Anterior cingulate cortex (tissue), 58 donors: ENCODE results near the gene GIPC2.

Experiments
- DNase-seq, 58 donors: peaks; one replicate each; lab custom pipeline; 2025; lab: John Stamatoyannopoulos, UW

Gene GIPC2

DNA sequence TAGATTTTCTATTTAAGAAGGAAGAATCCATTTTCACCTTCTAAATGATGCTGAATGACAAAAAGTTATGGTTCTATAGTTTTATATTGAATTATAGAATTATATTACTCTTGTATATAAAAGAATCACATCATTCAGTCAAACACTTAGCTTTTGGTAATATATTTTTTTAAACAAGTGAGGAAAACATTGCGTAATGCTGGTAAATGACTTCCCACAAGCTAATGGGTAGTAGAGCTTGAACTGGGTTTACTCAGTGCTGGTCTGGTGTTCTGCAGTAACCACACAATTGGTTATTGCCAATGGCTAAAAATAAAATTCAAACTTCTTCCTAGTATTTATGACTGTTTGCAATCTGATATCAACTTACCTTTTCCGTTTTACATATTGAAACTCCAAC is 10.6 kb upstream of the GIPC2 start:
- no peak for DNase-seq

DNA sequence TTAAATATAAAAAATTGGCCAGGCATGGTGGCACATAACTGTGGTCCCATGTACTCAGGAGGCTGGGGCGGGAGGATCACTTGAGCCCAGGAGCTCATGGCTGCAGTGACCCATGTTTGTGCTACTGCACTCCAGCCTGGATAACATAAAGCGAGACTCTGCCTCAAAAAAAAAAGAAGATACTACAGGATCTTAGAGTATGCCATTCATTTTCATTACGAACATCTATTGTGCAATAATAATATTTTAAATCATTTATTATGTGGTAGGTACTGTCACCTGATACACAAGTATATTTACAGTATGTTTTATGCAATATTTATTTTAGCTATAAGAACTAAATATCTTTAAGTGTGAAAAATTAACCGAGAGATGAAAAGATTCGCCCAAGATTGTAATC is 9.3 kb upstream of the GIPC2 start:
- no peak for DNase-seq

DNA sequence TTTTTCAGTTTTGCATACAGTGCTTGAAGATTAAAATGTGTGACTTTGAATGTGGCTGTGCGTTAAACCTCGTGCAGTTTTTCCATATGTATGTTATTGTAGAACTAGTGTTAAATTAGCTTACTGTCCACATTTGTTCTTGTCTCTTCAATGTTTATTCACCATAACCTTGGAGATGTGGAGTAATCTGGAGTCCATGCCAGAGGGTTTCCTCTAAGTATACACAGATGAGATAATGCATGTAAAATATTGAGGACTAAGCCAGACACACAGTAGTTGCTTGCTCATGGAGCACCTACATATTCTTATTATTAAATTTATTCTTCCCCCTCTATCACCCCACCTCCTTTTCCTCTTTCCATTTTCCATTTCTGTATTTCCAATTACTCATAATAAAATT is 7.7 kb upstream of the GIPC2 start:
- no peak for DNase-seq

DNA sequence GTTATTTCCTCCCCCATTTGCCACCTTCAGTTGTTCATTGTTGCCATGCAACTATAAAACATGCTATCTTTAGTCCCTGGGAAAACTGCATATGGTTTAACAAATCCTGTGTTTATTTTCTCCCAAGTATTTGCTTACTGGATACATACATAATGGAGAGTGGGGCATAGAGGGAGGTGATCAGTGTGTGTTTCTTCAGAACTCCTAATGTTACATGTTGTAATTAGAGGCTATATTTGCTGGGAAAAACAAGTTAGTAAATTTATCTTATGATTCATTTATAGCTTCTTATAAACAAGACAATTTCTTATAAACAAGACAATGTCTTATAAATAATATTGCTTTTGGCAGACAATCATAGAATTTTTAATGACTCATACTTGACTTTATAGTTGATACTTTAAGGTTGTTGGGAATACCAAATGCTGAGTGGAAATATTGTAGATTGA is 7.3 kb upstream of the GIPC2 start:
- no peak for DNase-seq

DNA sequence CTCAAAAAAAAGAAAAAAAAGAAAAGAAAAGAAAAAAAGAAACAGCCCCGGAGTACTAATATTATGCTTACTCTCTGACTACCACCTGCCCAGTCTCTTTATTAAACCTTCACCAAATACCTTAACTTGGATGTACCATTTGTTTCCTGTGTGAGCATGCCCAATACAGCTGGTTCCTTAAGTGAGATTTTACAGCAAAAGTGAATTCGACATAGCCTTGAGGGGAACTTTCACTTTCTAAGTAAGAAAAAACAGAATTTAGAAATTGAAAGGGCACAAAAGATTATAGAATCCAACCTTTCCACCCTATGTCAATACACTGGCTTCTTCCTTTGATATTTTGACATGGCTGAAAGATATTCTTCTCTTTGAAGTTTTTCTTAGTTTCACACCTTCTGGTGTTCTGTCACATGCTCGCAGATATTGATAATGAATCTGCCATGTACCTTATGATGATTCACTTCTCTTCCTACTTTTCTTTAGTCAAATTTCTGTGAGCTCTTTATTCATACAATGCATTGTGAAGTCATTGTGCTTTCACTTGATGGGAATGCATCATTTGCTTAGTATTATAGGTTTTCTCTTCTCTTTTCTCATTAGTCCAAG is 5.2 kb upstream of the GIPC2 start:
- DNase-seq = no peak

DNA sequence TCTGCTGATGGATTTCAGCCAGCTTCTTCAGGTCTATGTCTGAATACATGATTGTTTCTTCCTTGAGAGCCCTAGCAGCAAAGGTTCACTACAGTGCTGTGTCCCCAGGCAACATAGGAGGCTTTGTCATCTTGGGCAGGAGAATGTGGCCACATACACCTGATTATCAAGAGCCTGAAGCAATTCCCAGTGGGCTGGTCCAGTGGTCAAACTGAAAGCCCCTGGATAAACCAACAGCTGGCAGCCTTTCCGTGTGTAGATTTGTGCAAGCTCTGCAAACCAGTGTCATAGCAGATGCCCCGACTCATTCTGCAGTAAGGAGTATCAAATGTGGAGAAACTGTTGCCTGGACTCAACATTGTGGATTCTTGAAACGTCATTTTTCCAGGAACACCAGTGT is 2.3 kb upstream of the GIPC2 start:
- DNase-seq = no peak

DNA sequence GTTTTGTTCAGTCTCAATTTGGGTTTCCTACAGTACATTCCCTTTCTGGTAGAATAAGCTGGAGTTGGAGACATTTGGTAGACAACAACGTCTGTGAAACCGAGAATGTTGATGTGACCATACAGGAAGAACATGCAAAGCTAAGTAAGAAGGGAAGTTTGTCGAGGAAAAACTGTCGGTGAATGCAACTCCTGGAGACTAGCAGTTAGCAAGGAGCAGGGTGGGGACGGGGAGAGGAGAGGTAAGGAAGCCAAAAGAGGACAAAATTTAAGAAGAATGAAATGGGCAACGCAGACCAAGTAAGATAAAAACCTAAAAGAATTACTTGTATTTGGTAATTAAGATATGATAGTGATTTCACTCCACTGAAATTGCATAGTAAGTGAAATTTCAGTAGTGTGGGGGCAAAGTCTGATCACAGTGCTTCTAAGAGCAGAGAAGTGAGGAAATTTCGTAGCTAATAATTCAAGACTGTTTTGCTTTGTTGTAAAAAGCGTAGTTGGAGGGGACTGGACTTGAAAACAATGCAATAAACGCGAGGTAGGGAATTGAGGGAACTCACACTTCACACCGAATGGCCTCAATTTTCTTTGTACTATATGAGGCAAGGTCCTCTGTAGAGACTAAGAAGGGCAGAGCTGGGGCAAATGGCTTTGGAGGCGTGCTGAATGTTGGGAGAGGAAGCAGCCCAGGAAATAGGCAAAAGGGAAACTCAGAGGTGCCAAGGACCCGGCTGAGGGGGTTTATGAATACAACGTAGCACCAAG is 787 bp upstream of the GIPC2 start:
- DNase-seq = no peak

DNA sequence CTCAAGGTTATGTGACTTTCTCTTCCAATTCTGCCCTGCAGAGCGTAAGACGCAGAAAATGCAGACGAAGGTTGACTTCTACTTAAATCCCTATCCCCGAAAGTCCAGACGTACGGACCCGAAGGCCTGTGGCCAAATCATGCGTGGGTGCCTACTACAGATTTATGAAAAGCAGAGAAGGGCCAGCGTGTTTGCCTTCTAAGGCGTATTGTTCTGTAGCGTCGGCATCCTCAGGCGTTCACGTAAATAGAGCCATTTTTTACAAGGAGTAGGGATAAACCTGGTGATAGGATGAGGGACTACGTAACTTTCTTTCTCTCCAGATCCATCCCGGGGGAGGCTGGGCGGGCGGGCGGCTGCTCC is 222 bp upstream of the GIPC2 start:
- no peak for DNase-seq

DNA sequence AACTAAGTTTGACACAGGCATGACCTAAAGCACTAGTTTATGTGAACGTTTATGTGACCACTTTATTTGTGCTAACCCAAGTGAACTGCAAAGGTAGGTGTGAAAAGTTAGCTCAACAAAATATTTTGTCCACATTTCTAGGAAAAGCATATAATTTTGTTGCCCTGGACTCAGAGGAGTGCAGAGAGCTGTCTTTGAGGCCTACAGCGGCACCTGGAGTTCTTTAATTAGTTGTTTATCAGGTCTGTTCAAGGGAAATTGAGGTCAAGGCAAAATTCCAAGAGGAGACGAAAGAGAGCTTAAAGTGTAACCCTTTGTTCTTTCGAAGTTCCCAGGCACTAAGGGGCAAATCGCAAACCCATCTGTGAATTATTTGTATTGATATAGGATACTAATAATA is 1.3 kb downstream of the GIPC2 start:
- no peak for DNase-seq

DNA sequence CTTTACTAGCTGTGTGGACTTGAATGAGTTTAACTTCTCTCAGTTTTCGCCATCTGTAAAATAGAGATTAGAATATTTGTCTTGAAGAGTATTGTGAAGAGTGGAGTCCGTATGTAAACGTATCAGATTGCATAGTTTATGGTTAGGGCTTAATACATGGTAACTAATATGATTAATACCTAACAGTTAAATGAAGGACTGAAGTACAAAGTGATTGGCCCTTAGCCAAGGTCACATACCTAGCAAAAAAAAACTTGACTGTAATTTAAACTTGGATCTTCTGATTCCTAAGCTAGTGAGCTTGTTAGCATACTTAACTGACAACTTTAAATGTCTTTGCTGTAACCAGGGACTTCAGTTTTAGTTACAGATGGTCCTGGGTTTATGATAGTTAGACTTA is 1.9 kb downstream of the GIPC2 start:
- no peak for DNase-seq

DNA sequence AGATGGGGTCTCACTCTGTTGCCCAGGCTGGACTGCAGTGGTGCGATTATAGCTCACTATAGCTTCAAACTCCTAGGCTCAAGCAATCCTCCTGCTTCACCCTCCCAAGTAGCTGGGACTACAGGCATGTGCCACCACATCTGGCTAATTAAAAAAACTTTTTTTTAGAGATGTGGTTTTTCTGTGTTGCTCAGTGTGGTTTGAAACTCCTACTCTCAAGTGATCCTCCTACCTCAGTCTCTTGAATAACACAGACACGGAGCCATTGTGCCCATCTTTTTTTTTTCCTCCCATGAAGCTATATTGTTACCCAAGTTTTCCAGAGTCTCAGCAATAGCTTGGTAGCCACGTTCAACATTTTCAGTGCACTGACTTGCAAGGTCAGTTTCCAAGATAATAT is 2.7 kb downstream of the GIPC2 start:
- DNase-seq = no peak

DNA sequence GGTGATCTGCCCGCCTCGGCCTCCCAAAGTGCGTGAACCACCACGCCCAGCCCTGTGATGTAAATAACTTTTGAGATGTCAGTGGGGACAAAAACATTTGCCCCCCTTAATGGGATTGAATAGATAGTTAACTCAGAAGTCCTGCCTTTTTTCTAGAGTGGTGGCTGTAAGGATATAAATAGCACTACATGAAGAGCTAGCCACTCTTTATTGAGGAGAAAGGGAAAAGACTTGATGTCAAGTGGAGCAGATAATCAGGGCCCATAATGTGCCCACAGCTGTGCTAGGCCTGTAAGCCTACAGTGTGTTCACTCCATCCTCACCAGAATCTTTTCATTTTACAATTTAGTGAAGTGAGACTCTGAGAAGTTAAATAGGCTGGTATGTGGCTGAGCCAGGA is 3.6 kb downstream of the GIPC2 start:
- no peak for DNase-seq

DNA sequence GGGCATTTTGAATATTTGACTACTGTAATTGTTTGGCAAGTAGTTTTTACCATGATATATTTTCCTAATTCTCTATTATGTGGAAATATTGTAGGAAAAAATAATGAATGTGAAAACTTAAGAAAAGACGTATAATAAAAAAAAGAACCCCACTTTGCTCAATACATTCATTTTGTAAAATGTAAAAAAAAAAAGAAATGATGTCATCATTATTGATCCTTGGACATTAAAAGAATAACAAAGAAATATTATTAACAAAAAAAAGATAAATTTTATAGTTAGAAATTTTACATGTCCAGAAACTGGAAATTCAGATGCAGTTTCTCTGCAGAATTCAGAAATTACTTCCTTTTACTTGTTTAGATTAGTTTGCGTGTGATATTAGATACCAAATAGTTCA is 5.2 kb downstream of the GIPC2 start:
- no peak for DNase-seq

DNA sequence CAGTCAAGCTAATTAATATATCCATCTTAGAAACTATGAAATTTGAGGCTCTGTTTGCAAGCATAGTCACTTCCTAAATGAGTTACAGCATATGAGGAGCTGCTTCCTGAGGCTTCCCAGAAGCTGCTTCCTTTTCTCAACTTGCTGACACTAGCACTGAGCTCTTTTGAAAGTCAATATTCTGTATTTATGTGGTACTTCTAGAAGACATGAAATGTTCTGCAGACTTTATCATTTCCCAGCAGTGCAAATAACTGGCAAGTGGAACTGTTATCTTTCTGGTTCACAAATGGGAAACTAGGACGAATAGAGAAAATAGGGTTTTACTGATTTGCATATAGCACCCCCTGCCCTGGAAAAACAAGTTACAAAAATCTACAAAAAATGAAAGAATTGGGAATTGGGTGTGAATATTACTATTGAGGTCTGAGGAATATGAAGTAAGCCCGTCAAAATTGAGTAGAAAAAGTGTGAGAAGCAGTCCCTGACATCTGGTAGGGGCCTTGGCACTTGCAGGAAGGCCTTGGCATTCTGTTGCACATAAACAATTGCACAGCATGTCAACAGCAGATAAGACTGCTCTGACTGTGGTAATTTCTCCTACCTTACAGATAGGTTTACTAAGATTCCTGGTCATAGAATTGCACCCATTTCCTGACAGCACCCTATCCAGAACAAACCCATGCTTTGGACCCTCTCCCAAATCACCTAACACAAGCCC is 7.1 kb downstream of the GIPC2 start:
- DNase-seq = no peak

DNA sequence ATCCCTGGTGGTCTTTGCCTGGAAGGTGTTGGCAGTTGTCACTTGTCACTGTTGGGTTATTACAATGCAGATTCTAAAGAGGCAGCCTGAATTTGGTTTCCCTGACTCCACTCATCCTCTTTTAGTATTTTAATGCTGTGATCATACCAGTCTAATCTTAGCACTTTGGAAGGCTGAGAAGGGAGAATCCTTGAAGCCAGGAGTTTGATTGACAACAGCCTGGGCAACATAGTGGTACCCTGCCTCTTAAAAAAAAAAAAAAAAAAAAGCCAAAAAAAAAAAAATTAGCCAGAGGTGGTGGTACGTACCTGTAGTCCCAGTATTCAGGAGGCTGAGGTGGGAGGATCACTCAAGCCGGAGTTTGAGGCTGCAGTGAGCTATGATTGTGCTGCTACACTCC is 7.7 kb downstream of the GIPC2 start:
- DNase-seq = no peak

DNA sequence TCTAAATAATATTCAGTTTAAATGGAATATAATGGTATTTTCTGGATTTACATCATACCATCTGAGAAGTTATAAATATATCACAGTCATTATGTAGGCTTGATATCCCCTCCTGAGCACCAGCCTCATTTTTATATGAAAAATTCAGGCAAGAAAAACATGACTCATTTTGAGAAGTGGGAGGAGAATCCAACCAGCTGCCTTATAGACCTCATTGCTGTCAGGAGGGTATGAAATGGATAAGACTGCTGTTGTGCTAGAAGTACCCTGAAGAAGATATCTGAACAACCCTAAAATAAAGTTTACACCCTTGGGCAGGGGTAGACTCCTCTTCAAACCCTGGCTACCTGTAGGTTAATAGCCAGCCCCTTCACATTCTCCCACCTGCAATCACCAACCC is 8.8 kb downstream of the GIPC2 start:
- DNase-seq = no peak

DNA sequence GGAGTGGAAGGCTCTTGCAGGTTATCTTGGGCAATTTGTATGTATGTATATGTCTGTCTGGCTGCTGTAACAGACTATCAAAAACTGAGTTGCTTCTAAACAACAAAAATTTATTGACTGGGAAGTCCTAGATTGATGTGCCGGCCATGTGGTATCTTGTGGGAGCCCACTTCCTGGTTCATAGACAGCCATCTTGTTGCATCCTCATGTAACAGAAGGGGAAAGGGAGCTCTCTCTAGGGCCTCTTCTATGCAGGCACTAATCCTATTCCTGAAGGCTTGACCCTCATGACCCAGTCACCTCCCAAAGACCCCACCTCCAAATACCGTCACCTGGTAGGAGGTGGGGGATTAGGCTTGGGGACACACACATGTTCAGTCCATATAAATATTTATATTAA is 9.2 kb downstream of the GIPC2 start:
- no peak for DNase-seq

DNA sequence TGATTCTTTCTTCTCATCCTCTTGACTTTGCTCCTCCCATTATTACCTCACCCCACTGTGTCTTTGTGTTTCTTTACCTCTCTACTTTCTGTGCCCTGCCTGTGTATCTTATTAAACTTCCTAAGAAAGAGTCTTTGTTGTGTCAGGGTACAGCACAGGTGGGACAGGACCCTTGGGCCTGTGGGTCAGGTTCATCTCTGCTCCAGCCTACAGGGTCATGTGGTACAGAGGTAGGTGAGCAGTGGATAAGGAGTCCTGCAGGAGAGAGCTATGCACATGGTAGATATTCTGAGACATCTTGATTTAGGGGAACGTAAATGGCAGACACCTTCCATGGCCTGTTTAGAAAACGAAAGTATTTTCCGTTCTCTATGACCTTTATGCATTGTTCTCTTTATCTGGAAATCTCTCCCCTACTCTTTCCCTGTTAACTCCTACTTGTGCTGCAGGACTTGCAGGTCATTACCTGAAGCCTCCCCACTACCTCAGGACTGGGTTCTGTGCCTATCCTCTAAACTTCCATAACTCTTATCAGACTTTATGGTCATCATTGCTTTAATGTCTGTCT is 9.9 kb downstream of the GIPC2 start:
- no peak for DNase-seq

DNA sequence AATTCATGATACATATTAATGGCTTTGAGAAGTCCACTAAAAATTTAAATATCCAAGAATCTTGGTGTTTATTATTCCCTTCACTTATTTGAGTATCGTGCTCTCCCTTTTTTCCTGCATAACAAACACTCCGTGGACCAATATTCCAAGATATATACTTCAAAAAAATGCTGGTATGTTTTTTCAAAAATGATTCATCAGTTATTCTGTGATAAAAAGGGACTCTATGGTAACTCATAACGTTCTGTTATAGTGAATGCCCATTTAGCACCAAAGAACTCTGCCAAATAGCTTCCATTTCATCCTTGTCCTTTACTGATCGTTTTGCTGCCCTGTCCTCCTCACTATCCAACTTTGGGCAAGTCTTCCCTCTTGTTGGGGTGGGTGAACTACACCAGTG is 12.9 kb downstream of the GIPC2 start:
- no peak for DNase-seq

DNA sequence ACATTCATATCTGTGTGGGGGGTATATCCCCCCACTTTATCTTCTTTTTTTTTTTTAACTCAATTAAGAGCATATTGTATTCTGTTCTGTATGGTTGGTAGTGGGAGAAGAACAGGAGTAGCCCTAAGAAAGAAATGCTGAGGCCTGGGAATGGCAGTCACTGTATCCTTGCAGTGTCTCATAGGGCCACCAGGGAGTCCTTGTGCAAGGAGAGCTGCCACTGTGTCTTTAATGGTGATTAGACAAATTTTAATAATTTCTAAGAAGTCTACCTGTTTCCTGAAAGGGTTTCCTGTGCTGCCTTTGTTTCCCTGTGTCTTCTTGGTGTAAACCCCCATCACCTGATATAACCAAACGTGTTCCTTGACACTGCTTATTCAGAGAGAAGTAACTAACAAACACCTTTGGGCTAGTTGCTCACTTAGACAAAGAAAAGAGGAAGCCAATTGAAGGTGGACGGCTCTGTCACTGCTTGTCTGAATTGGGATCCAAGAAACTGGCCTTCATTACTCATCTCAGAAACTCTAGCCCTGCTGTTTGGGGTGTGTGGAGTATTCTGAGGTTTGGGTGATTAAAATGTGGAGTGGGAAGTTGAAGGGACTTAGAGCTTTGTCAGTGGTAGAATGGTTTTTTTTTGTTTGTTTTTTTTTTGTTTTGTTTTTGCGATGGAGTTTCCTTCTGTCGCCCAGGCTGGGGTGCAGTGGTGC is 15.2 kb downstream of the GIPC2 start:
- no peak for DNase-seq
